Right lobe of liver (tissue), 4 donors: ENCODE results near the gene DGLUCY.

Source experiments
- POLR2A ChIP-seq: fragments of 450-650 bp; IDR thresholded peaks from one replicate; pipeline ENCODE4 v1.6.1; 2017; ENCODE audit warnings: antibody characterized with exemption, mild to moderate bottlenecking
- TF ChIP-seq, protein P1 (sequence below), 4 donors: fragments of 200-600 bp in 3 of 4; fragments of 450-650 bp in 1 of 4; IDR thresholded peaks; one replicate each; pipeline versions ENCODE4 v1.5.1 to v1.8.0; 2016 to 2022; ENCODE audit warnings: antibody characterized with exemption in 4 of 4, mild to moderate bottlenecking in 2 of 4
- donor health status: DM: no; HTN: no; CAD: no.
- donor health status: DM: no; HTN: no; CAD: no.
- donor health status: DM: no; HTN: yes; CAD: no.

DNA sequence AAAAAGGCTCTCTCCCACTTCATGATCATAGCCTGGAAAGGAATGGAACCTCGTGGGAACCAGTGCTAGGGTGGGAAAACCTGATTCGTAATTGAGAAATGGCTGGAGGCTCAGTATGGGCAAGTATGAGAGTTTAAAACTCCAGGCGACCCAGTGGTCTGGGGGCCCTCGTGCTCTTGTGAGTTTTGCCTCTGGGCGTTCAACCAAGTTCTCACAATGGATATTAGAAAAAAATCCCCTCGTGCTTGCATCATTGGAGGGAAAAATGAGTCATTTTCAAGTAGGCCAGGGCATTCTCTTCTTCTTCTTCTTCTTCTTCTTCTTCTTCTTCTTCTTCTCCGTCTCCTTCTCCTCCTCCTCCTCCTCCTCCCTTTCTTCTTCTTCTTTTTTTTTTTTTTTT is 91.6 kb downstream of the DGLUCY start:
- TF ChIP-seq, protein P1, sequence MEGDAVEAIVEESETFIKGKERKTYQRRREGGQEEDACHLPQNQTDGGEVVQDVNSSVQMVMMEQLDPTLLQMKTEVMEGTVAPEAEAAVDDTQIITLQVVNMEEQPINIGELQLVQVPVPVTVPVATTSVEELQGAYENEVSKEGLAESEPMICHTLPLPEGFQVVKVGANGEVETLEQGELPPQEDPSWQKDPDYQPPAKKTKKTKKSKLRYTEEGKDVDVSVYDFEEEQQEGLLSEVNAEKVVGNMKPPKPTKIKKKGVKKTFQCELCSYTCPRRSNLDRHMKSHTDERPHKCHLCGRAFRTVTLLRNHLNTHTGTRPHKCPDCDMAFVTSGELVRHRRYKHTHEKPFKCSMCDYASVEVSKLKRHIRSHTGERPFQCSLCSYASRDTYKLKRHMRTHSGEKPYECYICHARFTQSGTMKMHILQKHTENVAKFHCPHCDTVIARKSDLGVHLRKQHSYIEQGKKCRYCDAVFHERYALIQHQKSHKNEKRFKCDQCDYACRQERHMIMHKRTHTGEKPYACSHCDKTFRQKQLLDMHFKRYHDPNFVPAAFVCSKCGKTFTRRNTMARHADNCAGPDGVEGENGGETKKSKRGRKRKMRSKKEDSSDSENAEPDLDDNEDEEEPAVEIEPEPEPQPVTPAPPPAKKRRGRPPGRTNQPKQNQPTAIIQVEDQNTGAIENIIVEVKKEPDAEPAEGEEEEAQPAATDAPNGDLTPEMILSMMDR (IDR thresholded peaks at IDR 0.05), result no peak
- TF ChIP-seq POLR2A, result no peak
